Lung (tissue), 12 donors: Measurements from ENCODE around the gene ASPDH. TPM values are rescaled to one million over a fixed set of nuclear protein-coding genes. Genes with fewer than 3 reads are reported as not detected.

Experiments
- ATAC-seq: fragments of 200-7000 bp; cut with Tn5 transposase; one replicate; pipeline ENCODE4 v1.9.1; 2020; ENCODE audit warnings: moderate number of reproducible peaks; ENCODE audit not compliant: insufficient read depth, low FRiP score
- DNase-seq, 3 donors: peaks; one replicate each; pipeline ENCODE4 v3.0.0-alpha.2; 2013 to 2017
- H3K27ac ChIP-seq, 2 donors: one replicate each; pipeline ENCODE4 v1.5.1; 2013; ENCODE audit warnings: mild to moderate bottlenecking in 2 of 2, moderate library complexity in 2 of 2, control low read depth in 1 of 2, inconsistent platforms in 1 of 2, low read depth in 1 of 2, low read length in 1 of 2
- H3K27me3 ChIP-seq, 3 donors: one replicate each; pipeline ENCODE4 v1.5.1; 2013; ENCODE audit warnings: low read length in 2 of 3; ENCODE audit not compliant: control insufficient read depth in 3 of 3, insufficient read depth in 3 of 3
- H3K36me3 ChIP-seq, 4 donors: one replicate each; pipeline ENCODE4 v1.5.1; 2013; ENCODE audit warnings: low read length in 4 of 4, mild to moderate bottlenecking in 1 of 4, moderate library complexity in 1 of 4; ENCODE audit not compliant: control insufficient read depth in 4 of 4, insufficient read depth in 4 of 4
- H3K4me1 ChIP-seq, 5 donors: one replicate each; pipeline ENCODE4 v1.5.1; 2013; ENCODE audit warnings: low read length in 5 of 5, mild to moderate bottlenecking in 2 of 5, moderate library complexity in 1 of 5; ENCODE audit not compliant: control insufficient read depth in 5 of 5, insufficient read depth in 5 of 5
- H3K4me3 ChIP-seq: one replicate; pipeline ENCODE4 v1.5.1; 2013; ENCODE audit warnings: mild to moderate bottlenecking, control low read depth, moderate library complexity
- H3K9ac ChIP-seq, 2 donors: one replicate each; pipeline ENCODE4 v1.5.1; 2013; ENCODE audit warnings: low read length in 2 of 2, control low read depth in 1 of 2; ENCODE audit not compliant: insufficient read depth in 1 of 2
- H3K9me3 ChIP-seq, 4 donors: one replicate each; pipeline ENCODE4 v1.5.1; 2013; ENCODE audit warnings: low read length in 3 of 4, mild to moderate bottlenecking in 1 of 4, moderate library complexity in 1 of 4; ENCODE audit not compliant: control insufficient read depth in 4 of 4, insufficient read depth in 3 of 4
- WGBS, 2 donors: extraction: QIAGEN DNeasy Blood & Tissue Kit; methylation state at CpG; one replicate each; pipeline ENCODE4 v1.1.7; 2013; 5-methylcytosine and 5-hydroxymethylcytosine counted together
- polyA plus RNA-seq, 2 donors: library from polyadenylated mRNA; stranded (reverse); fragments of 200-250 nt; gene quantifications; one replicate each; pipeline ENCODE4 v1.2.1, GENCODE V29; 2013
- total RNA-seq, 2 donors: library from RNA; depleted of rRNA in 1 of 2; stranded (reverse); fragments of >200 nt in 1 of 2; gene quantifications; one replicate each; pipeline ENCODE4 v1.2.1, GENCODE V29; 2014 to 2021
- TF ChIP-seq, protein P1 (sequence below): IDR thresholded peaks from 2 replicates; pipeline ENCODE4 v1.5.1; 2012; ENCODE audit warnings: mild to moderate bottlenecking; ENCODE audit errors: control extremely low read depth, extremely low read depth
- donor health status: control.
- donor health status: control.
- donor health status: Bipolar disorder and iron deficiency.
- donor health status: healthy.
- donor health status: DM: yes; HTN: yes; CAD: no.

The ASPDH gene
- total and polyA plus RNA-seq, 4 donors = not detected

GRCh38 chr19:50507376-50507775 is 6.3 kb downstream of the ASPDH start:
- ATAC-seq (no peak), DNase-seq (no peak)
- 93 to 96% methylated on average over 8 of the region's 8 CpGs for WGBS, 2 donors
- Histone ChIP-seq H3K36me3 (peaks cover 0 to 8% (median 0%) of the 10 kb centered on the region in 4 donors), H3K27ac (no peak overlapping the region), H3K9ac (no peak overlapping the region), H3K4me3 (no peak overlapping the region), H3K4me1 (peaks cover 0 to 10% (median 0%) of the 10 kb centered on the region in 5 donors), H3K9me3 (no peaks in the 10 kb centered on the region), H3K27me3 (no peaks in the 10 kb centered on the region)
- TF ChIP-seq, protein P1, sequence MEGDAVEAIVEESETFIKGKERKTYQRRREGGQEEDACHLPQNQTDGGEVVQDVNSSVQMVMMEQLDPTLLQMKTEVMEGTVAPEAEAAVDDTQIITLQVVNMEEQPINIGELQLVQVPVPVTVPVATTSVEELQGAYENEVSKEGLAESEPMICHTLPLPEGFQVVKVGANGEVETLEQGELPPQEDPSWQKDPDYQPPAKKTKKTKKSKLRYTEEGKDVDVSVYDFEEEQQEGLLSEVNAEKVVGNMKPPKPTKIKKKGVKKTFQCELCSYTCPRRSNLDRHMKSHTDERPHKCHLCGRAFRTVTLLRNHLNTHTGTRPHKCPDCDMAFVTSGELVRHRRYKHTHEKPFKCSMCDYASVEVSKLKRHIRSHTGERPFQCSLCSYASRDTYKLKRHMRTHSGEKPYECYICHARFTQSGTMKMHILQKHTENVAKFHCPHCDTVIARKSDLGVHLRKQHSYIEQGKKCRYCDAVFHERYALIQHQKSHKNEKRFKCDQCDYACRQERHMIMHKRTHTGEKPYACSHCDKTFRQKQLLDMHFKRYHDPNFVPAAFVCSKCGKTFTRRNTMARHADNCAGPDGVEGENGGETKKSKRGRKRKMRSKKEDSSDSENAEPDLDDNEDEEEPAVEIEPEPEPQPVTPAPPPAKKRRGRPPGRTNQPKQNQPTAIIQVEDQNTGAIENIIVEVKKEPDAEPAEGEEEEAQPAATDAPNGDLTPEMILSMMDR = no peak

GRCh38 chr19:50506700-50507099 is 7.0 kb downstream of the ASPDH start:
- Histone ChIP-seq H3K36me3 (peaks cover 0 to 8% (median 0%) of the 10 kb centered on the region in 4 donors), H3K9ac (no peak overlapping the region), H3K4me3 (no peak overlapping the region), H3K27me3 (no peaks in the 10 kb centered on the region), H3K9me3 (no peaks in the 10 kb centered on the region), H3K4me1 (peaks cover 0 to 10% (median 0%) of the 10 kb centered on the region in 5 donors), H3K27ac (no peak overlapping the region)
- TF ChIP-seq, protein P1 = no peak
- ATAC-seq = no peak
- 93 to 95% methylated on average over 8 to 10 of the region's 10 CpGs for WGBS, 2 donors
- no peak for DNase-seq

DNA sequence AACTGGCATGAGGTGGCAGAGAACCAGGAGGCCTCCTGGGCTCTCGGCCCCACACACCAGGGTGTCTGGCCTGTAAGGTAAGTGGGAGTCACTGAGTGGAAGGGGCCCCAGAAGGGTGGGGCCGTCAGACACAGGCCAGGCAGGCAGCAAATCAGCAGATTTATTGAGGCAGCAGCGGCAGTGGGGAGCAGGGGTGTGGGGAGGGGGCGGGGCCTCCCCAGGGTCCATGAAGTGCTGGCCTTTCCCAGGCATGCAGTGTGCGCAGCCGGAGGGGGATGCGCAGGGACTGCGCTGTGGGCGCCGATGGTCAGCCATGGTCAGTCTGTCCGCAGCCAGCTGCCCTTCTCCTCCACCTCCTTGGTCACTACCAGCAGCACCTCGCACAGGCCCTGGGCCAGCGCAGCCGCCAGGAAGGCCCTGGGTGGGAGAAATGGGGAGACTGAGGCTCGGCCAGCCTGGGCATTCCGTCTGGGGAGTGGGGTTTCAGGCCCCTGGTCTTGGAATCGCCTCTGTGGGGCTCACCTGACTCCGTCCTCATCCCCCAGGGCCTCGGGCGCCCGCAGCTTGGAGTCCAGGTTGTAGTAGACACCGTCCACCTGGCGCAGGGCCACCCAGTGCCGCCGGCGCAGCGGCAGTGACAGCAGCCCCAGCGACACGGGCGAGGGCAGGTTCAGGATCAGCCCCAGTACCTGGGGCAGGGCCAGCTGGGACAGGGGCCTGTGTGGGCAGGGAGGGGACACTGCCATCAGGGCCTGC is 7.7 kb downstream of the ASPDH start:
- Histone ChIP-seq H3K27me3 (no peaks in the 10 kb centered on the region), H3K27ac (no peak overlapping the region), H3K36me3 (peaks cover 0 to 8% (median 0%) of the 10 kb centered on the region in 4 donors), H3K9me3 (no peaks in the 10 kb centered on the region), H3K4me3 (no peak overlapping the region), H3K4me1 (peaks cover 0 to 10% (median 0%) of the 10 kb centered on the region in 5 donors), H3K9ac (no peak overlapping the region)
- no peak for DNase-seq
- 95 to 97% methylated on average over 29 to 30 of the region's 30 CpGs for WGBS, 2 donors
- ATAC-seq = no peak
- TF ChIP-seq, protein P1 = no peak
